Upper lobe of left lung (tissue), 4 donors: Measurements from ENCODE around the gene PAK5.

Source experiments
- CTCF ChIP-seq, 6 experiments: fragments of 450-650 bp in 4 of 6; fragments of 200-600 bp in 2 of 6; sonication (generic) in 2 of 6; IDR thresholded peaks; one replicate each; pipeline ENCODE4 v1.5.1; 2016 to 2019; ENCODE audit warnings: antibody characterized with exemption in 6 of 6
- POLR2AphosphoS5 ChIP-seq, 2 donors: sonication (generic); formaldehyde crosslinking; IDR thresholded peaks; one replicate each; pipeline ENCODE4 v1.5.1; 2017; ENCODE audit warnings: antibody characterized with exemption in 2 of 2

DNA sequence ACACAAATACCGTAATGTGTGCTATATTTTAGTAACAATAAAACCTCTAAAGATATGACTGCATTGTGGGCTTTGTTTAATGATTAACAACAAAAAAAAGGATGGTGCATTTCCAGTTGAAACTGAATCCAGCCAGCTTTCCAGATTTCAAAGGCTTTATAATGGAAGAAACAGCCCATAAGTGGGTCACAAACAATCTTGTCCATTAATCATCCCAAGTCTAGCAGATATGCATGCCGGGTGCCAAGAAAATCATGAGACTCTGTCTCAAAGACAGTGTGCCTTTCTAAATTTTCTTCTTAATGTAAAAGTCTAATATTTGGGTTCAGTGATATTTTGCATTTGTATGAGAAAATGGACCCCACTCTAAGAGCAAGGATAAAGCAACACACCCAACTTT is 345.1 kb downstream of the PAK5 start:
- no peak for TF ChIP-seq CTCF (IDR thresholded peaks at IDR 0.05)
- no peak for TF ChIP-seq POLR2AphosphoS5 (IDR thresholded peaks at IDR 0.05)
